Measurements from ENCODE around the gene OSBPL9. TPM values are rescaled to one million over a fixed set of nuclear protein-coding genes. Genes with fewer than 3 reads are reported as not detected.
"Not testable (repeated sequence)": the region's sequence is repeated elsewhere in the genome, so short reads cannot be mapped to it uniquely, and the experiment has no call there.

OSBPL9 gene
- total RNA-seq, 2 experiments from 2014 or later, result 52.5 to 55.9 TPM

- Mint-ChIP-seq H3K4me3 (no peak overlapping the region), H3K27me3 (no peaks in the 10 kb centered on the region), H3K9me3 (no peaks in the 10 kb centered on the region), H3K4me1 (peaks cover 16% of the 10 kb centered on the region), H3K36me3 (peaks cover 23% of the 10 kb centered on the region), H3K27ac (no peak overlapping the region)
- no peak for DNase-seq
Measured at GRCh38 chr1:51715369-51715768, 98.5 kb downstream of the OSBPL9 start.

- Mint-ChIP-seq H3K4me3 (no peak overlapping the region), H3K9me3 (no peaks in the 10 kb centered on the region), H3K4me1 (peaks cover 16% of the 10 kb centered on the region), H3K27me3 (no peaks in the 10 kb centered on the region), H3K27ac (no peak overlapping the region), H3K36me3 (peaks cover 23% of the 10 kb centered on the region)
- DNase-seq, result no peak
Measured at GRCh38 chr1:51716746-51717145, 99.9 kb downstream of the OSBPL9 start.

GRCh38 chr1:51717842-51718241 is 101.0 kb downstream of the OSBPL9 start:
- peaks cover 22% of the 10 kb centered on the region for H3K36me3 Mint-ChIP-seq
- no peaks in the 10 kb centered on the region for H3K27me3 Mint-ChIP-seq
- peaks cover 16% of the 10 kb centered on the region for H3K4me1 Mint-ChIP-seq
- no peaks in the 10 kb centered on the region for H3K9me3 Mint-ChIP-seq
- no peak for DNase-seq
- H3K27ac Mint-ChIP-seq, result no peak overlapping the region
- no peak overlapping the region for H3K4me3 Mint-ChIP-seq

- H3K27ac Mint-ChIP-seq, result no peak overlapping the region
- H3K4me3 Mint-ChIP-seq, result no peak overlapping the region
- H3K9me3 Mint-ChIP-seq, result no peaks in the 10 kb centered on the region
- H3K27me3 Mint-ChIP-seq, result no peaks in the 10 kb centered on the region
- no peak for DNase-seq
- H3K36me3 Mint-ChIP-seq, result peaks cover 22% of the 10 kb centered on the region
- H3K4me1 Mint-ChIP-seq, result peaks cover 16% of the 10 kb centered on the region
Measured at GRCh38 chr1:51719146-51719545, 102.3 kb downstream of the OSBPL9 start.

GRCh38 chr1:51724797-51725196 is 107.9 kb downstream of the OSBPL9 start:
- no peaks in the 10 kb centered on the region for H3K36me3 Mint-ChIP-seq
- H3K27me3 Mint-ChIP-seq, result no peaks in the 10 kb centered on the region
- peaks cover 23% of the 10 kb centered on the region for H3K4me1 Mint-ChIP-seq
- no peak for DNase-seq
- no peak overlapping the region for H3K27ac Mint-ChIP-seq
- no peaks in the 10 kb centered on the region for H3K9me3 Mint-ChIP-seq
- no peak overlapping the region for H3K4me3 Mint-ChIP-seq

- peaks cover 33% of the 10 kb centered on the region for H3K4me1 Mint-ChIP-seq
- no peaks in the 10 kb centered on the region for H3K9me3 Mint-ChIP-seq
- H3K27ac Mint-ChIP-seq, result no peak overlapping the region
- no peaks in the 10 kb centered on the region for H3K27me3 Mint-ChIP-seq
- no peak overlapping the region for H3K4me3 Mint-ChIP-seq
- no peaks in the 10 kb centered on the region for H3K36me3 Mint-ChIP-seq
- DNase-seq, result no peak
Measured at GRCh38 chr1:51726051-51726450, 109.2 kb downstream of the OSBPL9 start.

GRCh38 chr1:51726544-51727225 is 109.8 kb downstream of the OSBPL9 start:
- no peak for DNase-seq
- Mint-ChIP-seq H3K9me3 (no peaks in the 10 kb centered on the region), H3K4me3 (no peak overlapping the region), H3K36me3 (no peaks in the 10 kb centered on the region), H3K27me3 (no peaks in the 10 kb centered on the region), H3K4me1 (peaks cover 34% of the 10 kb centered on the region), H3K27ac (no peak overlapping the region)

GRCh38 chr1:51727366-51727765 is 110.5 kb downstream of the OSBPL9 start:
- Mint-ChIP-seq H3K27ac (no peak overlapping the region), H3K9me3 (no peaks in the 10 kb centered on the region), H3K27me3 (no peaks in the 10 kb centered on the region), H3K4me1 (peaks cover 34% of the 10 kb centered on the region), H3K36me3 (no peaks in the 10 kb centered on the region), H3K4me3 (no peak overlapping the region)
- DNase-seq, result no peak

GRCh38 chr1:51728611-51729155 is 111.8 kb downstream of the OSBPL9 start:
- peaks cover 39% of the 10 kb centered on the region for H3K4me1 Mint-ChIP-seq
- no peak for DNase-seq
- peak overlapping the region; percentile 90 for H3K27ac Mint-ChIP-seq
- H3K27me3 Mint-ChIP-seq, result no peaks in the 10 kb centered on the region
- H3K36me3 Mint-ChIP-seq, result no peaks in the 10 kb centered on the region
- no peaks in the 10 kb centered on the region for H3K9me3 Mint-ChIP-seq
- H3K4me3 Mint-ChIP-seq, result peak overlapping the region; percentile 94

- Mint-ChIP-seq H3K36me3 (no peaks in the 10 kb centered on the region), H3K27ac (peak overlapping the region; percentile 90), H3K4me3 (peak overlapping the region; percentile 94), H3K27me3 (no peaks in the 10 kb centered on the region), H3K4me1 (peaks cover 43% of the 10 kb centered on the region), H3K9me3 (no peaks in the 10 kb centered on the region)
- DNase-seq, result peak; percentile 98
Measured at GRCh38 chr1:51729156-51729823, 112.4 kb downstream of the OSBPL9 start.

GRCh38 chr1:51729824-51730301 is 113.0 kb downstream of the OSBPL9 start:
- no peak for DNase-seq
- Mint-ChIP-seq H3K27me3 (no peaks in the 10 kb centered on the region), H3K9me3 (no peaks in the 10 kb centered on the region), H3K36me3 (no peaks in the 10 kb centered on the region), H3K4me1 (peaks cover 46% of the 10 kb centered on the region), H3K4me3 (peak overlapping the region; percentile 94), H3K27ac (peak overlapping the region; percentile 90)

- Mint-ChIP-seq H3K4me3 (no peak overlapping the region), H3K36me3 (no peaks in the 10 kb centered on the region), H3K9me3 (no peaks in the 10 kb centered on the region), H3K27me3 (no peaks in the 10 kb centered on the region), H3K27ac (no peak overlapping the region), H3K4me1 (peaks cover 53% of the 10 kb centered on the region)
- DNase-seq, result no peak
Measured at GRCh38 chr1:51731998-51732397, 115.1 kb downstream of the OSBPL9 start.

GRCh38 chr1:51732701-51733425 is 116.0 kb downstream of the OSBPL9 start:
- H3K36me3 Mint-ChIP-seq, result no peaks in the 10 kb centered on the region
- H3K9me3 Mint-ChIP-seq, result no peaks in the 10 kb centered on the region
- no peaks in the 10 kb centered on the region for H3K27me3 Mint-ChIP-seq
- H3K4me3 Mint-ChIP-seq, result no peak overlapping the region
- no peak for DNase-seq
- peaks cover 49% of the 10 kb centered on the region for H3K4me1 Mint-ChIP-seq
- H3K27ac Mint-ChIP-seq, result no peak overlapping the region

GRCh38 chr1:51733426-51733774 is 116.5 kb downstream of the OSBPL9 start:
- H3K36me3 Mint-ChIP-seq, H3K27me3 Mint-ChIP-seq, H3K27ac Mint-ChIP-seq, DNase-seq, H3K4me3 Mint-ChIP-seq, H3K9me3 Mint-ChIP-seq: not testable (repeated sequence)
- peaks cover 46% of the 10 kb centered on the region for H3K4me1 Mint-ChIP-seq

GRCh38 chr1:51733793-51734522 is 117.1 kb downstream of the OSBPL9 start:
- Mint-ChIP-seq H3K4me1 (peaks cover 46% of the 10 kb centered on the region), H3K9me3 (no peaks in the 10 kb centered on the region), H3K4me3 (no peak overlapping the region), H3K27ac (no peak overlapping the region), H3K27me3 (no peaks in the 10 kb centered on the region), H3K36me3 (no peaks in the 10 kb centered on the region)
- DNase-seq, result no peak
